ENCODE results near the gene UBE2Z.

DNA sequence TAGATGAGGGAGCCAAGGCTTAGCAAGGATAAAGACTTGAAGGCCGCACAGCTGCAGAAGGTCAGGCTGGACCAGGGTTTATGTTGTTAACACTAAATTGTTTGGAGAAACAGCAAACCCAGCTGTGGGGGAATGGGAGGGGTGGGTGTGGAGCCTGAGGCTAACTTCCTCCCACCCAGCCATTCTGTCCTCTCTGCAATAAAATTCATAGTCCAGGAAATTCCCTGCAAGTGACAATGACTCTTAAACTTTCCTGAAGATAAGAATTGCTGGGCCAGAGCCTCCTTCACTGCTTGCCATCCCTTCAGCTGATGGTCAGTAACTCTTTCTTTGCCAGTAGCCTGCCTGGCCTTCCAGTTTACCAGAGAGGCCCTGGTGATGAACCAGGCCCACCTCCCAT is 35.0 kb upstream of the UBE2Z start:
- TF ChIP-seq, protein P1, sequence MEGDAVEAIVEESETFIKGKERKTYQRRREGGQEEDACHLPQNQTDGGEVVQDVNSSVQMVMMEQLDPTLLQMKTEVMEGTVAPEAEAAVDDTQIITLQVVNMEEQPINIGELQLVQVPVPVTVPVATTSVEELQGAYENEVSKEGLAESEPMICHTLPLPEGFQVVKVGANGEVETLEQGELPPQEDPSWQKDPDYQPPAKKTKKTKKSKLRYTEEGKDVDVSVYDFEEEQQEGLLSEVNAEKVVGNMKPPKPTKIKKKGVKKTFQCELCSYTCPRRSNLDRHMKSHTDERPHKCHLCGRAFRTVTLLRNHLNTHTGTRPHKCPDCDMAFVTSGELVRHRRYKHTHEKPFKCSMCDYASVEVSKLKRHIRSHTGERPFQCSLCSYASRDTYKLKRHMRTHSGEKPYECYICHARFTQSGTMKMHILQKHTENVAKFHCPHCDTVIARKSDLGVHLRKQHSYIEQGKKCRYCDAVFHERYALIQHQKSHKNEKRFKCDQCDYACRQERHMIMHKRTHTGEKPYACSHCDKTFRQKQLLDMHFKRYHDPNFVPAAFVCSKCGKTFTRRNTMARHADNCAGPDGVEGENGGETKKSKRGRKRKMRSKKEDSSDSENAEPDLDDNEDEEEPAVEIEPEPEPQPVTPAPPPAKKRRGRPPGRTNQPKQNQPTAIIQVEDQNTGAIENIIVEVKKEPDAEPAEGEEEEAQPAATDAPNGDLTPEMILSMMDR (conservative IDR thresholded peaks at IDR 0.05; ENCODE audit: low read depth, low read length): no peak
- TF ChIP-seq POLR2A (IDR thresholded peaks at IDR 0.05; ENCODE audit: low read depth, low read length) (no peak), RCOR1 (IDR thresholded peaks at IDR 0.05; ENCODE audit: insufficient replicate concordance, low read length) (no peak), FOS (IDR thresholded peaks at IDR 0.05; ENCODE audit: low read depth, low read length) (no peak), CEBPB (IDR thresholded peaks at IDR 0.05; ENCODE audit: low read depth, low read length) (no peak), SMC3 (IDR thresholded peaks at IDR 0.05; ENCODE audit: low read depth, low read length) (no peak), MAZ (IDR thresholded peaks at IDR 0.05; ENCODE audit: borderline replicate concordance, low read depth, low read length) (no peak), MXI1 (IDR thresholded peaks at IDR 0.05; ENCODE audit: borderline replicate concordance, low read depth, low read length) (no peak), NFE2L2 (IDR thresholded peaks at IDR 0.05; ENCODE audit: low read depth, low read length) (no peak), MAFK (IDR thresholded peaks at IDR 0.05; ENCODE audit: low read depth, low read length) (no peak), RAD21 (IDR thresholded peaks at IDR 0.05; ENCODE audit: low read length) (no peak), BHLHE40 (IDR thresholded peaks at IDR 0.05; ENCODE audit: low read depth, low read length) (no peak)
- TF ChIP-seq, protein P2, sequence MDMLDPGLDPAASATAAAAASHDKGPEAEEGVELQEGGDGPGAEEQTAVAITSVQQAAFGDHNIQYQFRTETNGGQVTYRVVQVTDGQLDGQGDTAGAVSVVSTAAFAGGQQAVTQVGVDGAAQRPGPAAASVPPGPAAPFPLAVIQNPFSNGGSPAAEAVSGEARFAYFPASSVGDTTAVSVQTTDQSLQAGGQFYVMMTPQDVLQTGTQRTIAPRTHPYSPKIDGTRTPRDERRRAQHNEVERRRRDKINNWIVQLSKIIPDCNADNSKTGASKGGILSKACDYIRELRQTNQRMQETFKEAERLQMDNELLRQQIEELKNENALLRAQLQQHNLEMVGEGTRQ (IDR thresholded peaks at IDR 0.05; ENCODE audit: low read depth, low read length): no peak

Measured in IMR-90 (cell line).